OCI-LY1 (cell line): ENCODE measurements around the gene CACNA1C.

Source experiments
- H2AFZ ChIP-seq: fragments of 200-600 bp; sonication (generic), shearing (Covaris generic); 2 replicates; pipeline ENCODE4 v1.6.0; 2014; ENCODE audit warnings: antibody characterized with exemption, mild to moderate bottlenecking, low read length
- H3F3A ChIP-seq: fragments of 200-600 bp; sonication (generic), shearing (Covaris generic); 2 replicates; pipeline ENCODE4 v1.6.0; 2014; ENCODE audit warnings: mild to moderate bottlenecking, antibody characterized with exemption, low read length, moderate library complexity; ENCODE audit not compliant: insufficient read depth
- H3K27ac ChIP-seq: fragments of 200-600 bp; sonication (generic); 2 replicates; pipeline ENCODE4 v1.5.1; 2014; ENCODE audit warnings: low read length, mixed run types, mild to moderate bottlenecking, low read depth; ENCODE audit not compliant: poor library complexity, severe bottlenecking
- H3K27me3 ChIP-seq: fragments of 200-600 bp; sonication (generic); 2 replicates; pipeline ENCODE4 v1.6.0; 2014; ENCODE audit warnings: antibody characterized with exemption, mild to moderate bottlenecking, low read length, moderate library complexity; ENCODE audit not compliant: insufficient read depth
- H3K36me3 ChIP-seq: fragments of 200-600 bp; sonication (generic); 2 replicates; pipeline ENCODE4 v1.6.1; 2014; ENCODE audit warnings: mild to moderate bottlenecking, antibody characterized with exemption, low read length, moderate library complexity, mixed read lengths; ENCODE audit not compliant: insufficient read depth
- H3K4me1 ChIP-seq: fragments of 200-600 bp; sonication (generic); 2 replicates; pipeline ENCODE4 v1.5.1; 2014; ENCODE audit warnings: mild to moderate bottlenecking, low read length, moderate library complexity; ENCODE audit not compliant: insufficient read depth, severe bottlenecking
- H3K4me2 ChIP-seq: fragments of 200-600 bp; sonication (generic), shearing (Covaris generic); 2 replicates; pipeline ENCODE4 v1.6.1; 2014; ENCODE audit warnings: low read length
- H3K4me3 ChIP-seq: fragments of 200-600 bp; sonication (generic); 2 replicates; pipeline ENCODE4 v1.5.1; 2014; ENCODE audit warnings: low read length, low read depth, mild to moderate bottlenecking, mixed read lengths; ENCODE audit not compliant: poor library complexity, severe bottlenecking
- H3K79me2 ChIP-seq: fragments of 200-600 bp; shearing (Covaris generic); 2 replicates; pipeline ENCODE4 v1.6.1; 2016; ENCODE audit warnings: mixed run types, low read length, mixed read lengths; ENCODE audit not compliant: insufficient read depth
- H3K9ac ChIP-seq: fragments of 200-600 bp; sonication (generic), shearing (Covaris generic); 2 replicates; pipeline ENCODE4 v1.6.1; 2014; ENCODE audit warnings: mild to moderate bottlenecking, low read length, mixed read lengths
- H3K9me2 ChIP-seq: fragments of 200-600 bp; sonication (generic), shearing (Covaris generic); 2 replicates; pipeline ENCODE4 v1.6.1; 2014; ENCODE audit warnings: low read depth, mild to moderate bottlenecking, low read length, mixed read lengths
- H3K9me3 ChIP-seq: fragments of 200-600 bp; shearing (Covaris generic); 2 replicates; pipeline ENCODE4 v1.6.1; 2014; ENCODE audit warnings: low read length, mixed read lengths
- H4K20me1 ChIP-seq: fragments of 200-600 bp; sonication (generic), shearing (Covaris generic); 2 replicates; pipeline ENCODE4 v1.6.0; 2016; ENCODE audit warnings: mild to moderate bottlenecking, low read length; ENCODE audit not compliant: insufficient read depth
- EZH2 ChIP-seq: fragments of 200-600 bp; sonication (generic), shearing (Covaris generic); IDR thresholded peaks from 2 replicates; pipeline ENCODE4 v1.8.0; 2017; ENCODE audit warnings: borderline replicate concordance, mixed run types, mild to moderate bottlenecking, antibody characterized with exemption, low read length, moderate library complexity, mixed read lengths
- TF ChIP-seq, protein P1 (sequence below): fragments of 200-600 bp; sonication (generic), shearing (Covaris generic); IDR thresholded peaks from 2 replicates; pipeline ENCODE4 v1.5.1; 2017; ENCODE audit warnings: mild to moderate bottlenecking, antibody characterized with exemption, low read length, moderate library complexity, mixed read lengths

Gene CACNA1C

DNA sequence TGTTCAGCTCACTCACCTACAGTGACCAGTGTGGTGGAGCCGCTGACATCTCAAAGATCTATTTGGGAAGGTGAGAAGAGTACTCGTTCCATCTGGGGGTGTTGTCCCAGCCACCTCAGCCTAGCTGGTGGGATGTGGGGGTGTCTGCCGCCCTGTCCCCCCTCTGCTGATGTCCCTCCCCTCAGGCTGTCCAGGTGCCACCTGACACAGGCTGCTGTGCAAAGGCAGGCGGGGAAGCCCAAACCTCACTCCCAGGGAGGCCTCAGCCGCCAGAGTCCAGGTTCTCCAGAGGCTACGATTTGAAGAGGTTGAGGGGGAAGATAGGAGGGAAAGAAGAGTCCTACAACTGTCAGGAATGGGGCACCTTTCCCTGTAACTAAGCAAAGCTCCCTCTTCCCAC is 690.7 kb downstream of the CACNA1C start:
- H3K4me1 ChIP-seq, result no peaks in the 10 kb centered on the region
- TF ChIP-seq, protein P1, sequence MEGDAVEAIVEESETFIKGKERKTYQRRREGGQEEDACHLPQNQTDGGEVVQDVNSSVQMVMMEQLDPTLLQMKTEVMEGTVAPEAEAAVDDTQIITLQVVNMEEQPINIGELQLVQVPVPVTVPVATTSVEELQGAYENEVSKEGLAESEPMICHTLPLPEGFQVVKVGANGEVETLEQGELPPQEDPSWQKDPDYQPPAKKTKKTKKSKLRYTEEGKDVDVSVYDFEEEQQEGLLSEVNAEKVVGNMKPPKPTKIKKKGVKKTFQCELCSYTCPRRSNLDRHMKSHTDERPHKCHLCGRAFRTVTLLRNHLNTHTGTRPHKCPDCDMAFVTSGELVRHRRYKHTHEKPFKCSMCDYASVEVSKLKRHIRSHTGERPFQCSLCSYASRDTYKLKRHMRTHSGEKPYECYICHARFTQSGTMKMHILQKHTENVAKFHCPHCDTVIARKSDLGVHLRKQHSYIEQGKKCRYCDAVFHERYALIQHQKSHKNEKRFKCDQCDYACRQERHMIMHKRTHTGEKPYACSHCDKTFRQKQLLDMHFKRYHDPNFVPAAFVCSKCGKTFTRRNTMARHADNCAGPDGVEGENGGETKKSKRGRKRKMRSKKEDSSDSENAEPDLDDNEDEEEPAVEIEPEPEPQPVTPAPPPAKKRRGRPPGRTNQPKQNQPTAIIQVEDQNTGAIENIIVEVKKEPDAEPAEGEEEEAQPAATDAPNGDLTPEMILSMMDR, result no peak
- TF ChIP-seq EZH2, result no peak
- no peaks in the 10 kb centered on the region for H4K20me1 ChIP-seq
- H3K27me3 ChIP-seq, result no peaks in the 10 kb centered on the region
- H2AFZ ChIP-seq, result no peak overlapping the region
- H3K9me2 ChIP-seq, result no peaks in the 10 kb centered on the region
- no peak overlapping the region for H3K27ac ChIP-seq
- no peaks in the 10 kb centered on the region for H3F3A ChIP-seq
- no peaks in the 10 kb centered on the region for H3K9me3 ChIP-seq
- no peaks in the 10 kb centered on the region for H3K36me3 ChIP-seq
- H3K9ac ChIP-seq, result no peak overlapping the region
- H3K4me3 ChIP-seq, result no peak overlapping the region
- no peaks in the 10 kb centered on the region for H3K79me2 ChIP-seq
- H3K4me2 ChIP-seq, result no peak overlapping the region

DNA sequence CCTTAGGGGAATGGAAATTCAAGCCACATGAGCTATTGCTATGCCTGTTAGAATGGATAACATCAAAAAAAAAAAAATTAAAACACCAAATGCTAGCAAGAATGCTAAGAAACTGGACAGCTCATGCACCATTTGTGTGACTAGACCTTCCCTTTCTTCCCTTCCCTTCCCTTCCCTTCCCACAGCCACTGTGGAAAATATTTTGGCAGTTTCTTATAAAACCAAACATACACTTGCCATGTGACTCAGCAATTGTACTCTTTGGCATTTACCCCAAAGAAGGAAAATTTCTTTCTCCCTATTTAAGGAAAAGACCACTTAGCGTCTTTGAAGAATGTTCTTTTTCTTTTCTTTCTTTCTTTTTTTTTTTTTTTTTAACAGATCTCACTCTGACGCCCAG is 692.9 kb downstream of the CACNA1C start:
- Histone ChIP-seq H3K9ac (no peak overlapping the region), H3F3A (no peaks in the 10 kb centered on the region), H3K27me3 (no peaks in the 10 kb centered on the region), H3K4me2 (no peak overlapping the region), H3K27ac (no peak overlapping the region), H2AFZ (no peak overlapping the region), H3K36me3 (no peaks in the 10 kb centered on the region), H3K4me1 (no peaks in the 10 kb centered on the region), H3K9me2 (no peaks in the 10 kb centered on the region), H3K4me3 (no peak overlapping the region), H3K9me3 (no peaks in the 10 kb centered on the region), H3K79me2 (no peaks in the 10 kb centered on the region), H4K20me1 (no peaks in the 10 kb centered on the region)
- TF ChIP-seq, protein P1, result no peak
- no peak for TF ChIP-seq EZH2
